PC-3 (cell line): ENCODE measurements around the gene ARMC12. TPM values are rescaled to one million over a fixed set of nuclear protein-coding genes. Genes with fewer than 3 reads are reported as not detected.
A peak's percentile ranks its signal among the peaks of the same experiment; 100 is the strongest.

ENCODE experiments used
- ATAC-seq: fragments of 200-7000 bp; cut with Tn5 transposase; 2 replicates; pipeline ENCODE4 v1.9.1; 2020; ENCODE audit warnings: mild to moderate bottlenecking, moderate library complexity
- BruUV-seq: library from RNA; stranded (reverse); fragments of 400-500 nt; replicated peaks from 2 replicates; lab custom pipeline; 2021; lab: Mats Ljungman, UMichigan
- CTCF ChIA-PET: fragments of 300-600 bp; sonication (Branson Sonifier 250); formaldehyde crosslinking; loops from one replicate; lab custom pipeline; 2022; ENCODE audit warnings: antibody characterized with exemption; lab: Charles Lee
- POLR2A ChIA-PET: fragments of 300-600 bp; sonication (Branson Sonifier 250); formaldehyde crosslinking; loops from one replicate; lab custom pipeline; 2022; ENCODE audit warnings: antibody characterized with exemption; ENCODE audit not compliant: unreplicated experiment; lab: Charles Lee
- DNase-seq: peaks from one replicate; pipeline ENCODE4 v3.0.0-alpha.2; 2015
- H2AFZ ChIP-seq: fragments of 300-600 bp; sonication (generic); 2 replicates; pipeline ENCODE4 v1.6.0; 2016; ENCODE audit warnings: antibody characterized with exemption, low read length
- H3F3A ChIP-seq: fragments of 300-600 bp; sonication (generic); one replicate; pipeline ENCODE4 v1.6.0; 2017; ENCODE audit warnings: antibody characterized with exemption, low read length, control low read depth, mild to moderate bottlenecking; ENCODE audit not compliant: unreplicated experiment
- H3K27ac ChIP-seq: fragments of 300-600 bp; sonication (generic); 2 replicates; pipeline ENCODE4 v1.5.1; 2016; ENCODE audit warnings: mild to moderate bottlenecking, low read length
- H3K27me3 ChIP-seq: fragments of 300-600 bp; sonication (generic); 2 replicates; pipeline ENCODE4 v1.6.1; 2016; ENCODE audit warnings: low read length, mixed read lengths
- H3K36me3 ChIP-seq: fragments of 300-600 bp; sonication (generic); 2 replicates; pipeline ENCODE4 v1.6.1; 2016; ENCODE audit warnings: low read depth, mixed run types, low read length, mixed read lengths
- H3K4me1 ChIP-seq: fragments of 300-600 bp; sonication (generic); 2 replicates; pipeline ENCODE4 v1.5.1; 2016; ENCODE audit warnings: low read length; ENCODE audit not compliant: insufficient read depth
- H3K4me2 ChIP-seq: fragments of 300-600 bp; sonication (generic); 2 replicates; pipeline ENCODE4 v1.6.0; 2016; ENCODE audit warnings: low read length
- H3K4me3 ChIP-seq: fragments of 300-600 bp; sonication (generic); 2 replicates; pipeline ENCODE4 v1.5.1; 2016; ENCODE audit warnings: mild to moderate bottlenecking, low read length, mixed read lengths
- H3K79me2 ChIP-seq: fragments of 300-600 bp; sonication (generic); 2 replicates; pipeline ENCODE4 v1.6.1; 2017; ENCODE audit warnings: low read length, mixed read lengths
- H3K9ac ChIP-seq: fragments of 300-600 bp; sonication (generic); 2 replicates; pipeline ENCODE4 v1.6.0; 2016; ENCODE audit warnings: mild to moderate bottlenecking, low read length
- H3K9me2 ChIP-seq: fragments of 300-600 bp; sonication (generic); replicated peaks from 2 replicates; pipeline ENCODE4 v1.6.1; 2016; ENCODE audit warnings: mixed run types, low read length, mixed read lengths
- H3K9me3 ChIP-seq: fragments of 300-600 bp; sonication (generic); 2 replicates; pipeline ENCODE4 v1.6.1; 2016; ENCODE audit warnings: low read length, mixed read lengths
- H4K20me1 ChIP-seq: fragments of 300-600 bp; sonication (generic); 2 replicates; pipeline ENCODE4 v1.6.1; 2016; ENCODE audit warnings: low read length, mixed read lengths
- CTCF ChIP-seq: fragments of 300-600 bp; sonication (generic); conservative IDR thresholded peaks from 2 replicates; pipeline ENCODE4 v1.5.1; 2017; ENCODE audit warnings: antibody characterized with exemption, low read depth, mild to moderate bottlenecking, low read length
- EZH2 ChIP-seq: fragments of 300-600 bp; sonication (generic); IDR thresholded peaks from one replicate; pipeline ENCODE4 v1.6.1; 2017; ENCODE audit warnings: antibody characterized with exemption, mild to moderate bottlenecking, low read length; ENCODE audit not compliant: unreplicated experiment
- EZH2phosphoT487 ChIP-seq: fragments of 300-600 bp; sonication (generic); IDR thresholded peaks from 2 replicates; pipeline ENCODE4 v1.6.1; 2018; ENCODE audit warnings: mild to moderate bottlenecking, antibody characterized with exemption, low read length, borderline replicate concordance
- intact Hi-C: fragments of 100-400 bp; cut with micrococcal nuclease; formaldehyde crosslinking; loops from 2 replicates; pipeline ENCODE4 v1.9.0; 2023
- total RNA-seq: library from RNA; depleted of rRNA; stranded (reverse); fragments of >200 nt; gene quantifications from 2 replicates; pipeline ENCODE4 v1.2.3, GENCODE V29; 2014

Gene ARMC12
- total RNA-seq, 1 experiment from 2014 or later: not detected

GRCh38 chr6:35727231-35727934, 9.4 kb upstream of the ARMC12 start:
- ATAC-seq (peak; percentile 44), DNase-seq (peak; percentile 38)
- Histone ChIP-seq H3K36me3 (no peaks in the 10 kb centered on the region), H3K9ac (0 out of 2 replicates have a peak overlapping the region, but pooled peaks have one; percentile 1), H3K4me2 (peak overlapping the region; percentile 86), H3K9me2 (no peaks in the 10 kb centered on the region), H3K79me2 (no peaks in the 10 kb centered on the region), H3K27ac (no peak overlapping the region), H2AFZ (peak overlapping the region; percentile 88), H4K20me1 (no peaks in the 10 kb centered on the region), H3K9me3 (no peaks in the 10 kb centered on the region), H3K4me3 (peak overlapping the region; percentile 77), H3K27me3 (no peaks in the 10 kb centered on the region), H3K4me1 (peaks cover 23% of the 10 kb centered on the region), H3F3A (no peaks in the 10 kb centered on the region)
- CTCF ChIA-PET: interaction anchor here (0.6 to 1.5 kb wide), 3 partner anchors 9 to 41 kb away, joined by 4 to 5 read pairs (median 4); partner anchors contain the start of gene ARMC12
- no TSS peak for BruUV-seq
- POLR2A ChIA-PET: no interaction called here
- intact Hi-C loops: loop anchor here (2.0 kb wide), 1 partner anchor 39 kb away; the partner anchor contains the start of gene FKBP5
- TF ChIP-seq CTCF (no peak), EZH2phosphoT487 (no peak), EZH2 (no peak)

GRCh38 chr6:35727935-35728682, 8.7 kb upstream of the ARMC12 start:
- intact Hi-C loops: loop anchor here (2.0 kb wide), 1 partner anchor 39 kb away; the partner anchor contains the start of gene FKBP5
- H4K20me1 ChIP-seq: no peaks in the 10 kb centered on the region
- peak overlapping the region; percentile 86 for H3K4me2 ChIP-seq
- peaks cover 27% of the 10 kb centered on the region for H3K4me1 ChIP-seq
- peak; percentile 51 for ATAC-seq
- no peak for TF ChIP-seq CTCF
- peak; percentile 97 for TF ChIP-seq EZH2phosphoT487
- no peak for TF ChIP-seq EZH2
- no peak overlapping the region for H3K27ac ChIP-seq
- H3F3A ChIP-seq: no peaks in the 10 kb centered on the region
- no peaks in the 10 kb centered on the region for H3K79me2 ChIP-seq
- H2AFZ ChIP-seq: peak overlapping the region; percentile 88
- CTCF ChIA-PET: interaction anchor here (0.5 to 1.5 kb wide), 4 partner anchors 9 to 206 kb away, joined by 4 to 5 read pairs (median 4); partner anchors contain the start of gene ARMC12
- BruUV-seq: no TSS peak
- POLR2A ChIA-PET: no interaction called here
- peak overlapping the region; percentile 77 for H3K4me3 ChIP-seq
- 0 out of 2 replicates have a peak overlapping the region, but pooled peaks have one; percentile 1 for H3K9ac ChIP-seq
- H3K36me3 ChIP-seq: no peaks in the 10 kb centered on the region
- H3K9me2 ChIP-seq: no peaks in the 10 kb centered on the region
- DNase-seq: peak; percentile 87
- H3K27me3 ChIP-seq: no peaks in the 10 kb centered on the region
- H3K9me3 ChIP-seq: no peaks in the 10 kb centered on the region
